HG02870 (cell line): ENCODE results near the gene ZIC1.

Source experiments
- ATAC-seq: cut with Tn5 transposase; IDR thresholded peaks from one replicate; pipeline ENCODE4 v1.9.1; 2021; ENCODE audit warnings: mild to moderate bottlenecking, moderate library complexity; ENCODE audit not compliant: unreplicated experiment

The ZIC1 gene

DNA sequence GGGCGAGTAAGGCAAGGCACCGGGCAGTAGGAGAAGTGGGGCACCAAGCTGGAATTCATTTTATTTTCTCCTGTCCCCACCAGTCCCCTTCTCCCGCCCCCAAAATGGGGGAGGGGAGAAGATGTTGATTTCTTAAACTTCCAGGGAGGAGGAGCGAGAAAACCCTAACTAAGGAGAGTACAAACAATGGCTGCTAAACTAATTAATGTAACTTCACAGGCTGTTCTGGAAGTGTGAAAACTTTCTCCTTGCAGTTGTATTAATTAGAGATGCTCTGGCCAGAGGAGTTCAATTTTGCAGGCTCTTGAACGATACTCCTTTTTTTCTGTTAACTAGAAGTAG is 14.3 kb upstream of the ZIC1 start:
- no peak for ATAC-seq

DNA sequence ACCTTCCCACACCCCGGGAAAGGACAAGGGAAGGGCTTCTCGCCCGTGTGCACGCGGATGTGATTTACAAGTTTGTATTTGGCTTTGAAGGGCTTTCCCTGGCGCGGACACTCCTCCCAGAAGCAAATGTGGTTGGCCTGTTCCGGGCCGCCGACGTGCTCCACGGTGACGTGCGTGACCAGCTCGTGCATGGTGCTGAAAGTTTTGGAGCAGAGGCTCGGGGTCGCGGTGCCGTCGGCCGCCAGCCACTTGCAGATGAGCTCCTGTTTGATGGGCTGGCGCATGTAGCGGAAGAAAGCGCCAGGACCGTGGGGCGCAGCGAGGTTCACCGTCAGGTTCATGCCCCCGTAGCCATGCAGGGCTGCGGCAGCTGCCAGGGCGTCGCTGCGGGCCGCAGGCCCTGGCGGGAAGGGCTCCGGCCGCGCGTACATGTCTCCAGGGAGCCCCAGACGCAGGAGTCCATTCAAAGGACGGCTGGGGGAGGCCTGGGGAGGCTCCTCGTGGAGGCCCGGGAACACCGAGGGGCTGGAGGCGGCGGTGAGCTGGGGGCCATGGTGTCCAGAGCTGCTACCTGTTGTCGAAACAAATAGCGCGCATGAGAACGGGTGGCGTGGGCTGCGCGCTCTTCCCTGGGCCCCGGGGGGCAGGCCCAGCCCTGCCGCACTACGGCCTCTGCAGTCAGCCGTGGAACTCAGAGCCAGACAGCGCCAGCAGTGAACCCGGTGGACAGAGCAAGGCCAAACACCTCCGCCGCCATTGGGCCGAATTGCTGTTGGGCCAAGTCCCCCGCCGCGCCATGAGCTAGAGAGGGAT is 13.1 kb upstream of the ZIC1 start:
- ATAC-seq: no peak

DNA sequence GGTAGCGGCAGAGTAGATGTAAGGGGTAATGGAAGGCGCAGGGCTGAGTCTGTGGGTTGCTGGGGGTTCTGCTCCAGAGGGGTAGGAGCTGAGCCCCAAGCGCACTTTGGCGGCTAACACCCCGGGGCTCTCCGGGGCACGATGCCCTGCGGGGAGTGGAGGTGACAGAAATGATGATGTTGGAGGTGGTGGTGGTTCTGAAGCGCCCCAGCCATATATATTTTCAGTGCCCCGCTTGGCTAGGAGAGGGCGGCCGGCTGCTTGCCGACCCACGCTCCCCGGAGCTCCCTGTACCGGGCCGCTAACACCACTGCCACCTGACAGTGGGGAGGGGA is 12.5 kb upstream of the ZIC1 start:
- no peak for ATAC-seq

DNA sequence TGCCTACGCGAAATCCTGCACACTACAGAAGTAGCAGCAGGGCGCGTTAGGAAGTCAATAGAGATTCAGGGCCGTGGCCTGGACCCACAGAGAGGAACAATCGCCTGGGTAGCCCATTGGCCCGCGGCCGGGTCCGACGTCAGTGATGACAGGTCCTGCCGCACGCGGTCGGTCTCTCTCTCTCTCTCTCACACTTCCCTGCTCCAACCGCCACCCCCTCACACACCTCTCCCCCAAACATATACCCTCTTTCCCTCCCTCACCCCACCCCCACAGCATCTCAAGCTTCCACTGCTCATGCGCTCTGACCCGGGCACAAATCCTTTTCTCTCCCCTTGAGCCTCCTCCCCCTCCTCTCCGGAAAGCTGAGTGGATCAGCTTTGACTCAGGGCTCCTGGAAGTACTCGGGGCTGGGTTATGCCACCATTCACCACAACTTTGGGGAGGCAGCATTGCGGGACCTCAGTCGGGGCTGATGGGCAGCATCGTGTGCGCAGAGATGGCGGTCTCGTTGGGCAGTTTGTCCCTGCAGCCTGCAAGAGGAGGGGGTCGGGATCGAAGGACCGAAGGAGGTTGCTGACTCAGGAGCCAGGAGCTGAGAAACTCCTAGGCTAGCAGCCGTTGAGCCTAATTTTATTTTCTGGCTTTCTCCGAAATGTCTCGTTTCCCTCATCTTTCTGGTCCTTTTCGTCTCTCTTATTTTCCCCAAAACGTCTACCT is 11.8 kb upstream of the ZIC1 start:
- no peak for ATAC-seq

DNA sequence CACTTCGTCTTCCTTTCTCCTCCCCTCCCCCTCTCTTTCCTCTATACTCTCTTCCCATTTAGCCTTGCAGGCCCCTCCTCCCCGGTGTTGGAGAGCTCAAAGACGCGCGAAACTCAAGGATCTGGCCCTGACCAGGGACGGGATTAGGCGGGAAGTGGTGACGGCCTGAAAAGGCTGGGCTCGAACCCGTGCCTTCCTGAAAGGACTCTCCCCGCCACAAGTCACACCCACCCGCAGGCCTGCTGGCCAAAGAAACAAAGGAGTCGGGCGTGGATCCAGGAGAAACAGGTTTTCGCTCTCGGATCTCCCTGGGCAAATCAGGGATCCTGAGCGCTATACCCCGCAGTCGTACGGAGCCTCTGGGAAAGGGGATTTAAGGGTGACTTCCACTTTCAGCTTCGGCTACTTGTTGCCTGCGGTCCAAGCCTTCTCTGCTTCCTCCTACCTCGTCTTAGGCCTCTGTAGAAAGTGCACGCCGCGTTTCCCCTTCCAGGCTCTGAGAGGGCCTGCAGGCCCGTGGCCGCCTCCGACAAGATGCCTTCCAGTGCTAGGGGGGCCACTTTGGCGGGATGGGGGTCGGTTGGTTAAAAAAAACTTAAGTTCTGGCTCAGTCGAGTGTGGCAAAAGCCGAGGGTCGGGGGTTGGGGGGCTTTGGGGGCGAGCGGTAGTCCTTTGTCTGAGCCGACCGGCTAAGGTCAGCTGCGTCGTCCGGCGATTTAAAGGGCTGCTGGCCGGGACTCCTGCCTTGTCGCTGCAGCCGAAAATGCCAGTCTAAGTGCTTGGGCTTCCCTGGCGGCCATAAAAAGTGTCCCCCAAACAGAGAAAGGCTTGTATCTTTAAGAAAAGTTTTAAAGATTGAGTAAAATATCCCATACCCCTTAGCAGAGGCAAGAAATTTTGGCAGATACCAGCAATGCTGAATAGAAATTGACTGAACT is 11.0 kb upstream of the ZIC1 start:
- ATAC-seq: no peak

DNA sequence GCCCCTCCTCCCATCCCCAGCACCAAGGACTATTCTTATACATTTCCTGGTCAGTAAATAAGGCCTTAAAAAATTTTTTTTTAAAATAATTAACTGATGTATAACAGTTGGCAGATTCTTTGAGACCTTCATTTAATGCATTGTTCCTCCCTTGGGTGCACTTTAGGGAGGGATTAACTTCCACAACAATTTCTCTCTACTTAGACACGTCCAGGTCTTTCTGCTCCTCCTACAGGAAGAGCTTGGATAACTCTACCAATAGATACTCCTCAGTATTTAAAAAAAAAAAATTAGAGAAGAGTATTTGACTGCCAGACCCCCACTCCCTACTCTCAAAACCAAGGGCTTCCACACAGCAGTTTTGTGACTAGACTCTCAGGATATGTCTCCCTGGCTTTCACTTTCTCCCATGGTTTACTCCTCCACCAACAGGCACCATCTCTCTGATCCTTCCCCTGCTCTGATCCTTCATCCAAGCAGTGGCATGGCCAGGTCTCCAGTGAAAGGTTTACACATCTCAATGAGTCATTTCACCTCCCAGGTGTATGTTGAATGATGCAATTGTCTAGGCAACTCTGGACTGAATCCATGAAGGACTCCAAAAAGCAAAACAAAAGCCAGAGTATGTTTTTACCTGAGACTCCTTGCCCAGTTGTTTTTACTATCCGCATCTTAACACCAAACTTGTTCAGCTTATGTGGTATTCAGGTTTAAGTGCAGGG is 10.2 kb upstream of the ZIC1 start:
- ATAC-seq: no peak

DNA sequence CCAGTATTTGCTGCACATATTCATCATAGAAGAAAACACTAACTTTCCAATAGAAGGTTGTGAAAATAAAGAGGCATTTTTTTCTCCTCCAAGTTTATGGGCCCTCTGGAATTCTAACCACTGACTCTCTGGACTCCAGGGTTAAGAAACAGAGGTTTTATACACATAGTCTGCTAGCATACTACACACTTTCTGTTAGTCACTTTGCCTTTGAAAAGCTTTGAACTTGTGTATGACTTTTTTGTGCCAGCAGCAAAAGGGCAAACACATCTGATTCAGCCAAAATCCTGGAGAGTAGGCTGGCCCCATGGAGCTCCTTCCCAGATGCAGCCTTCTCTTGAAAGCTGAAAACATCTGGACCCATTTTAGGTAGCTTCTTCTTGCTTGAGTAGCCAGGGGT is 9.1 kb upstream of the ZIC1 start:
- no peak for ATAC-seq

DNA sequence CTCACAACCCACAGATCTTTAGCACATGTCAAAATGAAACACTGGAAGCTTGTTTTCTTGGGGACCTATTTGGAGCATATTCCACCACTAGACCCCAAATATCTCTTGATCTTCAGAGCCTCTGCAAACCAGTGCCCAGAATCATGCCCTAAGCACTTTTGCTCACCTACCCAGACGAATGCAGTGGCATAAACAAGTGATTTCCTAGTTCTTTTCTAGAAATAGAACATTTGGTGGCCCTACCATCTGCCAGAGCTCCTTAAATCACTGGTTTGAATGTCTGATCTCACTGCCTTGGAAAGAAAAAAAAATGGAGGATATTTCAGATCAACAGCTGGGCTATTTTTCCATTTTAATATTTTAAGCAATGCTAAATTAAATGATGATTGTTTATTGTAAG is 8.2 kb upstream of the ZIC1 start:
- no peak for ATAC-seq

DNA sequence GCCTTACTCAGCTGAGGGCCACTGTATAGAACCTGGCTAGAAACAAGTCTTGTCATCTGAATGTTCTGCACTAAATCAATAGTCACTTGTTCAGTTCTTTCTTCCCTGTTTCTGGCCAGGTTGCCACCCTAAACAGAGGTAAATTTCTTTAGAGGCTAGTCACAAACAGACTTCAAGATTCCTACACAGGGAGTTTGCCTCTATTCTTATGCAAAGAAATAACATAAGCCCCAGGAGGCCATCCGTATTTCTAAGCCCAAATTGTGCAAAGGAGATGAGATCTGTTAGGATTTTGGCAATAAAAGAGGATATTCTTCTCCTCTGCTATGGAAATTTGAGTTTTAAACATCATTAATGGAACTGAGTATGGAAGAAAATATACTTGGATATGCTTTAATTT is 7.7 kb upstream of the ZIC1 start:
- ATAC-seq: no peak

DNA sequence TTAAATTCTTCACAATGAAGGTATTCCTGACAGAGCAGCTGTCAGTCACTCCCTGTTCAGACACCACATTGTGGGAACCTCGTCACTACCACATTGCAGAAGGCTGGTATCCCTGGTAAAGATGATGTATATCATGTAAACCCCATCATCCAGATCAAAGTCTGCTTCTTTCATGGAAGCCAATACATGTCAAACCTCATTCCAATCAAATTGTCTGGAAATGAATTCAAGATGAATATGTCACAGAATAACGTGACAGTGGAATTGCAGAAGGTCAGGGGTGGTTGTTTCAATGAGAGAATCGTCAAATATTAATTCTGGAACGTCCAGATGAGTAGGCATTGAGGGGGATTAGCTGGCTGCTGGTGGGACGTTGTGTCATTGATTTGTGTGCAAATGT is 7.0 kb upstream of the ZIC1 start:
- ATAC-seq: no peak

DNA sequence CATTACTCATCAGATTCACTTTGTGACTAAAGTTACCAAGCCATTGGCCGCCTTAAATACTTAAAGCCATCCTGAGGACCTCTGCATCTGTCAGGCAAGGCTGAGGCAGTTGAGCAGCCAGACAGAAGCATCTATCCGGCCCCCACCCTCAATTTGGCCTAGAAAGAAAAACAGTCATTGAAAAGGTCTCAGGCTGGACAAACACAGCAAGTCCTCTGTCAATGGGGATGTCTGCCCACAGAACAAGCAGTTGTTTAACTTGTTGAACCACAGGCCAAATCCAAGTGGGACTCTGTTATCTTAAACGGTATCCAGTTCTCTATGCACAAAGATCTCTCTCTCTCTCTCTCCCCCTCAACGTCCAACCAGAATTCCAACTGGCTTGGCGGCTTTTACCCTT is 5.7 kb upstream of the ZIC1 start:
- no peak for ATAC-seq

DNA sequence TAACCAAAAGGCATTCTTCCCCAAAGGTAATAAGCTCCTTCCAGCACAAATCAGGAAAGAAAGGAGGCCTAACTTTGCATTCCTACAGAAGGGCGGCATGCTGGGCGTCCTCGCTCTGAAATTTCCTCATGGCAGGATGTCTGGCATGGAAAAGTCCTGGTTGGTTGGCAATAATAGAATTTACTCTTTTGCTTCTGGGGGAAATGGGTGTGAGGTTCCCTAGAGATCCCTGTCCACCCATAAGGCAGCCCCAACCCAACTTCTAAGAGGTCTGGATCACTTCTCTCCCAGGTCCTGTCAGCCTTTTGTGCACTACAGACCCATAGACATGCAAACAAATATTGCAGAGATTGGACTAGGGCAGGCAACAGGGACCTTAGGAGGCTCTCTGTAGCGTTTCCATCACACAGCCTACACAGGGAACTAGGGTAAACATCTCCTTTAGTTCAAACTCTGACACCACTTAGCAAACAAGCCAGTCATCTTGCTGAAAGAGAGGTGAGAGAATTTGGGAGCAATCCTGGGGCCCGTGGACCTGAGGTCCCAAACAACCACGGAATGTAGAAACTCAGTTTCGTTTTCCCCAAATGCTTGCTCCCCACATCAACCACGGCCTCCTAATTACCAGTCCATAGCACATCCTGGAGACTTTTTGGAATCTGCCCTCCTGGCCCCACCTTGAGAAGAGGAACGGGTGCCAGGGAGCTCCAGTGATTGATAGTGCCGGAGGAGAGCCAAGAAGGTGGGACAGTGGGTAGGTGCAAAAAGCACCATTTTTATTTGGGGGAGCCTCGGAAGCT is 5.0 kb upstream of the ZIC1 start:
- no peak for ATAC-seq

DNA sequence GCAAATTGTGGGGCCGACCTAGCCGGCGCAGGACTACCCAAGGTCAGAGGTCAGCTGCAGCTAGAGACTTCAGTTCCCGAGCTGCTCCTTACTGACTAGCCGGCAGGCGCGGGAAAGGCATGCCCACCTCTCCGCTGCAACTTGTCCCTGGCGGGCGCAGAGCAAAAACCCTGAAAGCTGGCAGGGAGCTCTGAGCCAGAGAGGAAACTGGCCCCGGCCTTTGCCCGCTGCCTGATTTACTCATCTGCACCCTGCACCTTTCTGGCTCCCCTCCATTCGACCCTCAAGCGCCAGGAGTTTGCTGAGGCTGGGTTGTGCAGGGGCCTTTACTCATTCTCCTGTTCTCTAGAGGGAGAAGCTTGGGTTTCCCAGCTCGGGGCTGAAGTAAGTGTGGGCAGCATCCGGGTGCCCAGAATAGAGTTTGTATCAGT is 4.3 kb upstream of the ZIC1 start:
- no peak for ATAC-seq

DNA sequence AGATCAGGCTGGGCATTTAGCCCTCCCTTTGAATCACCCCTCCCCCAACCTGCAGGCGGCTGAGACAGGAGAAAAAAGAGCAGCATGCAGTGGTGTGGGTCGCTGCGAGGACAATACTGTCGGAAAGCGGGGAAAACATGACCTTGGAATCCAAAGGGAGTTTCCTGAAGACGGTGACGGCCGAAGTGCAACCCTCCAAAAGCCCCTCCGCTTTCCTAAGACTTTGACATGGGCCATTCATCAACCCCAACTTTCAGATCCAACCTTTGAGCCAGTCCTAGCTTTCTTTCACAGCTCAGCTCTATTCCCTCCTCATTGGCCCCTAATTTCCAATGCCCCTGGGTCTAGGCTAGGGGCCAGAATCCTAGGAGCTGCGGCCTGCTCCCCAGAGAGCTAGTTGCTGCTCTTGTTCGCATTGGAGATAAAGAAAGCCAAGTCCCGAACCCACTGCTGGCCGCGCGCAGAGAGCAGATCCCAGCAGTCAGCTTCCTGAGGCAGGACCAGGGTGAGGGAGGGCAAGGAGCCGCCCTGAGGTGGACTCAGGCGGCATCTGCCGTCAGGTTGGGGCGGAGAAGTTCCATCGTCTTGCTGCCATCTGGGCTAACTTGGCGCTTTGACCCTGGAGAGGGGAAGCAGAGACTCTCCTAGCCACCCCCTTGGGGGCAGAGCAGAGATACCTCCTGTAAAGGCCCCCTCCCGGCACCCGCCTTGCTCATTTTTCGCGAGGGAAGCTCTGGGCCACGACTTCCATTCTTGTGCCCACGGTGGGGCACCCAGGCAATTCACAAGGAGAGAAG is 3.7 kb upstream of the ZIC1 start:
- ATAC-seq: no peak

DNA sequence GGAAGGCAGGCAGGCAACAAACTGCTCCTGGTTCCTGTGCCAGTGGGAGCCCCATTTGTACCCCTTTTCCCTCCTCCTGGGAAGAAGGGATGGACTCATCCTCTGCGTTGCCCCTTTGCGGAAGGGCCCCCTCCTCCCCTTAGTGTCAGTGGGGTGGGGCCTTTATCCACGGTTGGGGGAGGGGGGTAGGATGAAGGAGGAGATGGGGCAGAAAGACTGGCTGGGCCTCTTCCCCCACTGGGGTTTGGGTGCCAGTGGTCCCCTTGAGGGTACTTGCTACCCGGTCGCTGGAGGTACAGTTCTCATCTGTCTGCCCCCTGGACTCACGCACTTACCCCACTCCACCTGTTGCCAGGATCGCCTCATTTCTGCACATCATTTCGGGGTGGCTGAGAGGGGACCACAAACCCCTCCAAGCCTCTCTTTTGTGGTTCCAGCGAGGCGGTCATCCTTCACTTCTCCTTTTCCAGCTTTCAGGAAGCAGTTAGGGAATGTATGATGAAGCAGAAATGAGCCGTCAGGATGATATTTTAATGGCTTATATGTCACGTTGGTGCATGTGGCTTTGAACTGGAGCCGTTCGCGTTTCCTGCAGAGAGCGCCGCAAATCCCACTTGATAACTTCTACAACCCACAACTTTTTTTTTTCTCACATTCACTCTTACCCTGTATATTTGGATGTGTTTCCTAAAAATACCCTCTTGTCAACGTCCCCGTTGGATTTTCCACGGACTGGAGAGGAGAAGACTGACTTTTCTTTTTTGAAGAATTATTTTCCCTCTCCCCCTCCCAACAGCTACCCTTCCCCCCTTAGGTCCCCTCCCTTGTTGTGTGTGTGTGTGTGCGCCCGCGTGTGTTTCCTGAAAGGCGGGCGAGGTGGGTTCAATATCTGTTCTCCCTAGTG is 2.9 kb upstream of the ZIC1 start, which contains the start of gene ZIC4:
ZIC4 (minus strand) TSS at position 516 of the 904 bp plus-strand sequence. CDS start 3,746 bp downstream, outside the sequence.
- ATAC-seq: no peak

DNA sequence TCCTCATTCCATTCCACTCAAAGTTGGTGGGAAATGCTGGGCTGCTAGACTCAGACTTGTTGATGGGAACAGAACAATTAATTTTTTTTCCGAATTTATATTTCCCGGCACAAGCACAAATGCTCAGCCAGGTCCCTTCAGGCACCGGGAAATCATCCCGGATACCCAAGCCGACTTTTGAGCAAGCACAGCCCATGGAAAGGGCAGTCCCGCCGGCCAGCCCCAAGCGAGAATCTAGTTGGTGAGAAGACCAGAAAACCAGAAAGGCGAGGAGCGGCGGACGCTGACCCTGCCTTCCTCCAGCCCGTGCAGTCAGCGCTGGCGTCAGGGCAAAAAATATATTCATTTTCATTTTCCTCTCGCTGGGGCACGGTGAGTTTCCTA is 2.1 kb upstream of the ZIC1 start:
- no peak for ATAC-seq

DNA sequence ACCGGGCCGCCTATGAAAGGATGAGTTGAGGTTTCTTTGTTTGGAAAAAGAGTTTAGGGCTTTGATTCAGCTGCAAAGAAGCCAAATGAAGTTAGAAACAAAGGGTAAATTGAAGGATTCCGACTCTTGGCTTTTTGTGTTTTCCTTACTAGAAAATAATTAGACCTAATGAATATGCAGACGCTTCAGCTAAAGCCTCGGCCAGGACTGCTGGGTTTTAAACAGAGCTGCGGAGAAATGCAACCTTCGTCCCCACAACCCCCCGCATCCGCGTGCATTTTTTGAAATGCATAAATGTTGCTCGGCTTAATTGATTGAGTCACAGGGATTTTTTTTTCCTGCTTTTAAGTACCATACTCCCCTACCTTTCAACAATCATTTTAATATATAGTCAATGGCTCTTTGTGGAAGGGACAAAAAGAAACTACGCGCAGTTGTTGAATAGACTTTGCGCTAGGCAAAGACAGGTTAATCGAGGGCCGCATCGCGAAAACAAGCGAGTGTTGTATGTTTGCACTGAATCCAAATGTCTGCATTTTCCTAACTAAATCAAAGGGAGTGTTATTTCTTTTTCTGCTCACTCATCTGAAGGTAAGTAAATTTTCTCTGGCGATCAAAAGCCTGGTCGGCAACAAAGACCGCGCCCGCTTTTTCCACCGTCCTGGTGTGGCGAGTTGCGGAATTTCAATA is 1.5 kb upstream of the ZIC1 start:
- ATAC-seq: no peak
